Liver (tissue), 9 donors: Measurements from ENCODE around the gene EPHB6. TPM values are rescaled to one million over a fixed set of nuclear protein-coding genes. Genes with fewer than 3 reads are reported as not detected.

ENCODE experiments used
- DNase-seq: peaks from one replicate; pipeline ENCODE4 v3.0.0-alpha.2; 2017; ENCODE audit warnings: low spot score
- H3K27ac ChIP-seq, 2 donors: one replicate each; pipeline ENCODE4 v1.7.0; 2013; ENCODE audit warnings: inconsistent platforms in 2 of 2, low read length in 2 of 2, control low read depth in 1 of 2, low read depth in 1 of 2, mild to moderate bottlenecking in 1 of 2
- H3K27me3 ChIP-seq, 4 donors: one replicate each; pipeline versions ENCODE4 v1.6.1 to v1.7.0; 2013; ENCODE audit warnings: low read length in 3 of 4, inconsistent platforms in 1 of 4, mild to moderate bottlenecking in 1 of 4, moderate library complexity in 1 of 4; ENCODE audit not compliant: control insufficient read depth in 4 of 4, insufficient read depth in 4 of 4
- H3K36me3 ChIP-seq, 4 donors: one replicate each; pipeline versions ENCODE4 v1.6.1 to v1.7.0; 2013; ENCODE audit warnings: low read length in 3 of 4, mild to moderate bottlenecking in 3 of 4, low read depth in 1 of 4, moderate library complexity in 1 of 4; ENCODE audit not compliant: control insufficient read depth in 4 of 4, insufficient read depth in 3 of 4
- H3K4me1 ChIP-seq, 4 donors: one replicate each; pipeline versions ENCODE4 v1.6.1 to v1.7.0; 2013; ENCODE audit warnings: low read length in 3 of 4, mild to moderate bottlenecking in 3 of 4, moderate library complexity in 1 of 4; ENCODE audit not compliant: control insufficient read depth in 4 of 4, insufficient read depth in 4 of 4
- H3K4me3 ChIP-seq, 3 donors: one replicate each; pipeline versions ENCODE4 v1.6.1 to v1.7.0; 2013; ENCODE audit warnings: low read length in 3 of 3, control low read depth in 1 of 3, low read depth in 1 of 3, mild to moderate bottlenecking in 1 of 3
- H3K9ac ChIP-seq, 2 donors: one replicate each; pipeline ENCODE4 v1.7.0; 2013; ENCODE audit warnings: low read length in 2 of 2, mild to moderate bottlenecking in 2 of 2, moderate library complexity in 2 of 2, control low read depth in 1 of 2, low read depth in 1 of 2
- H3K9me3 ChIP-seq, 4 donors: one replicate each; pipeline versions ENCODE4 v1.6.1 to v1.7.0; 2013; ENCODE audit warnings: low read length in 3 of 4; ENCODE audit not compliant: control insufficient read depth in 4 of 4
- EGR1 ChIP-seq, 2 donors: IDR thresholded peaks; 2 replicates each; pipeline ENCODE4 v1.6.1; 2016 to 2018; ENCODE audit warnings: antibody characterized with exemption in 2 of 2, low read depth in 2 of 2
- FOXA1 ChIP-seq: IDR thresholded peaks from 2 replicates; pipeline ENCODE4 v1.6.1; 2016; ENCODE audit warnings: antibody characterized with exemption
- GABPA ChIP-seq, 2 donors: IDR thresholded peaks in 1 of 2; conservative IDR thresholded peaks in 1 of 2; 2 replicates each; pipeline ENCODE4 v1.6.1; 2016; ENCODE audit warnings: antibody characterized with exemption in 2 of 2, mild to moderate bottlenecking in 1 of 2, moderate library complexity in 1 of 2
- HNF4A ChIP-seq, 2 donors: conservative IDR thresholded peaks; 2 replicates each; pipeline ENCODE4 v1.6.1; 2016; ENCODE audit warnings: antibody characterized with exemption in 2 of 2, mild to moderate bottlenecking in 2 of 2
- JUND ChIP-seq, 2 donors: IDR thresholded peaks; 2 replicates each; pipeline ENCODE4 v1.6.1; 2016; ENCODE audit warnings: antibody characterized with exemption in 2 of 2
- NR2F2 ChIP-seq: IDR thresholded peaks from 2 replicates; pipeline ENCODE4 v1.6.1; 2016; ENCODE audit warnings: antibody characterized with exemption
- RAD21 ChIP-seq, 2 donors: IDR thresholded peaks; 2 replicates each; pipeline ENCODE4 v1.6.1; 2016; ENCODE audit warnings: antibody characterized with exemption in 2 of 2, mild to moderate bottlenecking in 2 of 2
- RXRA ChIP-seq, 2 donors: IDR thresholded peaks; 2 replicates each; pipeline ENCODE4 v1.6.1; 2017 to 2018; ENCODE audit warnings: antibody characterized with exemption in 2 of 2, mild to moderate bottlenecking in 1 of 2
- SP1 ChIP-seq: IDR thresholded peaks from 2 replicates; pipeline ENCODE4 v1.6.1; 2018; ENCODE audit warnings: antibody characterized with exemption, mild to moderate bottlenecking
- TAF1 ChIP-seq: conservative IDR thresholded peaks from 2 replicates; pipeline ENCODE4 v1.6.1; 2016; ENCODE audit warnings: antibody characterized with exemption, mild to moderate bottlenecking
- YY1 ChIP-seq: IDR thresholded peaks from 2 replicates; pipeline ENCODE4 v1.6.1; 2016; ENCODE audit warnings: antibody characterized with exemption, mild to moderate bottlenecking
- WGBS: extraction: QIAGEN DNeasy Blood & Tissue Kit; methylation state at CpG from one replicate; pipeline ENCODE4 v1.1.7; 2013; 5-methylcytosine and 5-hydroxymethylcytosine counted together
- polyA plus RNA-seq, 2 donors: library from polyadenylated mRNA; stranded (reverse) in 1 of 2; unstranded in 1 of 2; fragments of 200-250 nt in 1 of 2; fragments of >200 nt in 1 of 2; fragmentation: Nextera tagmentation in 1 of 2; extraction: Ambion mirVana in 1 of 2; gene quantifications; one replicate each; pipeline versions ENCODE4 v1.2.1 to v1.2.3, GENCODE V29; 2013 to 2015
- total RNA-seq, 2 donors: library from RNA; depleted of rRNA; stranded (reverse); fragments of >200 nt; gene quantifications; one replicate each; pipeline ENCODE4 v1.2.3, GENCODE V29; 2014
- TF ChIP-seq, protein P1 (sequence below): fragments of 150-350 bp; IDR thresholded peaks from 2 replicates; pipeline ENCODE4 v1.5.1; 2017; ENCODE audit warnings: improper control_type of control experiment, low read depth, low read length; ENCODE audit not compliant: missing input control
- TF ChIP-seq, protein P2 (sequence below): IDR thresholded peaks from 2 replicates; pipeline ENCODE4 v1.6.1; 2016; ENCODE audit warnings: antibody characterized with exemption, mild to moderate bottlenecking
- TF ChIP-seq, protein P3 (sequence below): IDR thresholded peaks from 2 replicates; pipeline ENCODE4 v1.6.1; 2016; ENCODE audit warnings: antibody characterized with exemption
- TF ChIP-seq, protein P4 (sequence below): IDR thresholded peaks from 2 replicates; pipeline ENCODE4 v1.6.1; 2016; ENCODE audit warnings: antibody characterized with exemption
- TF ChIP-seq, protein P5 (sequence below): IDR thresholded peaks from 2 replicates; pipeline ENCODE4 v1.6.1; 2016; ENCODE audit warnings: antibody characterized with exemption
- donor health status: healthy.
- donor health status: healthy.
- donor health status: healthy.
- donor health status: healthy.
- donor health status: healthy.

The EPHB6 gene
- total and polyA plus RNA-seq, 4 donors = 1.2 to 4.3 (median 2.0) TPM

DNA sequence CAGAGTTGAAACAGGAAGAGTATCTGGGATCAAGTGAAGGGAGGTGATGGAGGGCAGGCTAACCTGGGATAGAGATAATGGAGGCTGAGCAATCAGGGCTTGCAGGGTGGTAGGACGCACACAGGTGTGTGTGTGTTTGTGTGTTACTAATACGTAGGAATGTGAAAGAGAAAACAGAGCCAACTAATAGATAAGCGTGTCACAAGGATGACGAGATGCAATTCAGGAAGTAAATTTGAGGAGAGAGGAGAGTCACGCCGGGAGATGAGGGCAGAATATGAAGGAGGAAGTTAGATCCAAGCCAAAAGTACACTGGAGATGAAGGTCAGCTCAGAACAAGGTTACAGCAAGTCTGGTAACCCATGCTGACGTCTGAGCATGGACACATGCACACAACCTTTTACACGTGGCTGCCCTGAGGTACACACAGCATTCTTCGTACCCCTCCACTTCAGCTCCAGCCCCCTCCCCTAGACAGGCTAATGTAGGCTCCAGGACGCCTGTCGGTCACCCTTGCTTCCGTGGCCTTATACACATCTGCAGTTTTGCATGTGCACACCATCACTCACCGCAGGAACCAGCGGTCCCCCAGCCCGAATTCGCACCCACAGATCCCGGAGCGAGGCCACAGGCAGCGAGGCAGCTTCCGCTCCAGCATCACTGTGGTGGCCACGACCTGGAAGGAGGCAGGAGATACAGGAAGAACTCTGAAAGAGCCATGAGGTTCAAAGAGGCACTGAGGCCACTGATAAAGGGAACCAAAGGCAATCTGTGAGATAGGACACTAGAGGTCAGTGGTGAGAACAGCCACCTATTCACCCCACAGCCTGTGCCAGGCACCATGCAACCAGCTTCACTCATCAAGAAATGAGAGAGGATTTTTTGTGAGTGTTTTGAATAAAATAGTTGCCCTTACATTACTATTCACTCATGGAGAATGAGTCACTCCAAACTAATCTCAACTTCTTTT is 54.3 kb downstream of the EPHB6 start:
- TF ChIP-seq RXRA (IDR thresholded peaks at IDR 0.05) (peak in 1 of 2 donors; percentile 50), HNF4A (conservative IDR thresholded peaks at IDR 0.05) (no peak), JUND (IDR thresholded peaks at IDR 0.05) (no peak), RAD21 (IDR thresholded peaks at IDR 0.05) (peak; percentile 52 to 77), NR2F2 (peak; percentile 29)
- TF ChIP-seq, protein P1, sequence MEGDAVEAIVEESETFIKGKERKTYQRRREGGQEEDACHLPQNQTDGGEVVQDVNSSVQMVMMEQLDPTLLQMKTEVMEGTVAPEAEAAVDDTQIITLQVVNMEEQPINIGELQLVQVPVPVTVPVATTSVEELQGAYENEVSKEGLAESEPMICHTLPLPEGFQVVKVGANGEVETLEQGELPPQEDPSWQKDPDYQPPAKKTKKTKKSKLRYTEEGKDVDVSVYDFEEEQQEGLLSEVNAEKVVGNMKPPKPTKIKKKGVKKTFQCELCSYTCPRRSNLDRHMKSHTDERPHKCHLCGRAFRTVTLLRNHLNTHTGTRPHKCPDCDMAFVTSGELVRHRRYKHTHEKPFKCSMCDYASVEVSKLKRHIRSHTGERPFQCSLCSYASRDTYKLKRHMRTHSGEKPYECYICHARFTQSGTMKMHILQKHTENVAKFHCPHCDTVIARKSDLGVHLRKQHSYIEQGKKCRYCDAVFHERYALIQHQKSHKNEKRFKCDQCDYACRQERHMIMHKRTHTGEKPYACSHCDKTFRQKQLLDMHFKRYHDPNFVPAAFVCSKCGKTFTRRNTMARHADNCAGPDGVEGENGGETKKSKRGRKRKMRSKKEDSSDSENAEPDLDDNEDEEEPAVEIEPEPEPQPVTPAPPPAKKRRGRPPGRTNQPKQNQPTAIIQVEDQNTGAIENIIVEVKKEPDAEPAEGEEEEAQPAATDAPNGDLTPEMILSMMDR = peak; percentile 45
- TF ChIP-seq, protein P2, sequence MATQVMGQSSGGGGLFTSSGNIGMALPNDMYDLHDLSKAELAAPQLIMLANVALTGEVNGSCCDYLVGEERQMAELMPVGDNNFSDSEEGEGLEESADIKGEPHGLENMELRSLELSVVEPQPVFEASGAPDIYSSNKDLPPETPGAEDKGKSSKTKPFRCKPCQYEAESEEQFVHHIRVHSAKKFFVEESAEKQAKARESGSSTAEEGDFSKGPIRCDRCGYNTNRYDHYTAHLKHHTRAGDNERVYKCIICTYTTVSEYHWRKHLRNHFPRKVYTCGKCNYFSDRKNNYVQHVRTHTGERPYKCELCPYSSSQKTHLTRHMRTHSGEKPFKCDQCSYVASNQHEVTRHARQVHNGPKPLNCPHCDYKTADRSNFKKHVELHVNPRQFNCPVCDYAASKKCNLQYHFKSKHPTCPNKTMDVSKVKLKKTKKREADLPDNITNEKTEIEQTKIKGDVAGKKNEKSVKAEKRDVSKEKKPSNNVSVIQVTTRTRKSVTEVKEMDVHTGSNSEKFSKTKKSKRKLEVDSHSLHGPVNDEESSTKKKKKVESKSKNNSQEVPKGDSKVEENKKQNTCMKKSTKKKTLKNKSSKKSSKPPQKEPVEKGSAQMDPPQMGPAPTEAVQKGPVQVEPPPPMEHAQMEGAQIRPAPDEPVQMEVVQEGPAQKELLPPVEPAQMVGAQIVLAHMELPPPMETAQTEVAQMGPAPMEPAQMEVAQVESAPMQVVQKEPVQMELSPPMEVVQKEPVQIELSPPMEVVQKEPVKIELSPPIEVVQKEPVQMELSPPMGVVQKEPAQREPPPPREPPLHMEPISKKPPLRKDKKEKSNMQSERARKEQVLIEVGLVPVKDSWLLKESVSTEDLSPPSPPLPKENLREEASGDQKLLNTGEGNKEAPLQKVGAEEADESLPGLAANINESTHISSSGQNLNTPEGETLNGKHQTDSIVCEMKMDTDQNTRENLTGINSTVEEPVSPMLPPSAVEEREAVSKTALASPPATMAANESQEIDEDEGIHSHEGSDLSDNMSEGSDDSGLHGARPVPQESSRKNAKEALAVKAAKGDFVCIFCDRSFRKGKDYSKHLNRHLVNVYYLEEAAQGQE = no peak
- peaks cover 0 to 3% (median 0%) of the 10 kb centered on the region in 4 donors for H3K27me3 ChIP-seq
- H3K27ac ChIP-seq = no peak overlapping the region
- H3K4me1 ChIP-seq = no peaks in the 10 kb centered on the region
- H3K9ac ChIP-seq = no peak overlapping the region
- no peaks in the 10 kb centered on the region for H3K9me3 ChIP-seq
- H3K36me3 ChIP-seq = no peaks in the 10 kb centered on the region
- DNase-seq = no peak
- no peak overlapping the region for H3K4me3 ChIP-seq
- WGBS = 65% methylated on average over 21 of the region's 21 CpGs

DNA sequence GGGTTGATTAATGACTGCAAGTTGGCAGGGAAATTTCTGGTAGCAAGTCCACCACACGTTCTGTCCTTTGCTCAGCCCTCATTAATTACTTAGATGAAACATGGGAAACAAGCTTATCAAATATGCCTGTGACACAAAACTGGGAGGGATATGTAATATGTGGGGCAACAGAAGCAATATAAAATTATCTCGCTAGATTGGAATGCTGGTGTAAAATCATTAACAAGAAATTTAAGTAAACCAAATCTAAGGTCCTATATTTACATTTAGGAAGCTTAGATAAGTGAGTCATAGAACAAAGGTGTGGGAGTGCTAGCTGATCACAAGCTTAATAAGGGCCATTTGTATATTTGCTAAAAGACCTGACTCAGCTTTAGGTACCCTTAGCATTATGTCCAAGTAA is 55.2 kb downstream of the EPHB6 start:
- no peak overlapping the region for H3K9ac ChIP-seq
- H3K27ac ChIP-seq = no peak overlapping the region
- no peak overlapping the region for H3K4me3 ChIP-seq
- no peak for DNase-seq
- H3K36me3 ChIP-seq = no peaks in the 10 kb centered on the region
- no peaks in the 10 kb centered on the region for H3K9me3 ChIP-seq
- H3K4me1 ChIP-seq = no peaks in the 10 kb centered on the region
- TF ChIP-seq TAF1 (no peak), RAD21 (IDR thresholded peaks at IDR 0.05) (no peak), GABPA (IDR thresholded peaks at IDR 0.05 in 1 of 2, conservative IDR thresholded peaks at IDR 0.05 in 1 of 2) (no peak), FOXA1 (no peak), SP1 (no peak), YY1 (no peak), HNF4A (conservative IDR thresholded peaks at IDR 0.05) (no peak), EGR1 (IDR thresholded peaks at IDR 0.05; ENCODE audit: low read depth in 2 of 2) (no peak)
- TF ChIP-seq, protein P3, sequence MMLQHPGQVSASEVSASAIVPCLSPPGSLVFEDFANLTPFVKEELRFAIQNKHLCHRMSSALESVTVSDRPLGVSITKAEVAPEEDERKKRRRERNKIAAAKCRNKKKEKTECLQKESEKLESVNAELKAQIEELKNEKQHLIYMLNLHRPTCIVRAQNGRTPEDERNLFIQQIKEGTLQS = no peak
- TF ChIP-seq, protein P2 = no peak
- TF ChIP-seq, protein P4, sequence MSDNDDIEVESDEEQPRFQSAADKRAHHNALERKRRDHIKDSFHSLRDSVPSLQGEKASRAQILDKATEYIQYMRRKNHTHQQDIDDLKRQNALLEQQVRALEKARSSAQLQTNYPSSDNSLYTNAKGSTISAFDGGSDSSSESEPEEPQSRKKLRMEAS = no peak
- TF ChIP-seq, protein P5, sequence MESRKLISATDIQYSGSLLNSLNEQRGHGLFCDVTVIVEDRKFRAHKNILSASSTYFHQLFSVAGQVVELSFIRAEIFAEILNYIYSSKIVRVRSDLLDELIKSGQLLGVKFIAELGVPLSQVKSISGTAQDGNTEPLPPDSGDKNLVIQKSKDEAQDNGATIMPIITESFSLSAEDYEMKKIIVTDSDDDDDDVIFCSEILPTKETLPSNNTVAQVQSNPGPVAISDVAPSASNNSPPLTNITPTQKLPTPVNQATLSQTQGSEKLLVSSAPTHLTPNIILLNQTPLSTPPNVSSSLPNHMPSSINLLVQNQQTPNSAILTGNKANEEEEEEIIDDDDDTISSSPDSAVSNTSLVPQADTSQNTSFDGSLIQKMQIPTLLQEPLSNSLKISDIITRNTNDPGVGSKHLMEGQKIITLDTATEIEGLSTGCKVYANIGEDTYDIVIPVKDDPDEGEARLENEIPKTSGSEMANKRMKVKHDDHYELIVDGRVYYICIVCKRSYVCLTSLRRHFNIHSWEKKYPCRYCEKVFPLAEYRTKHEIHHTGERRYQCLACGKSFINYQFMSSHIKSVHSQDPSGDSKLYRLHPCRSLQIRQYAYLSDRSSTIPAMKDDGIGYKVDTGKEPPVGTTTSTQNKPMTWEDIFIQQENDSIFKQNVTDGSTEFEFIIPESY = no peak
- H3K27me3 ChIP-seq = peaks cover 0 to 3% (median 0%) of the 10 kb centered on the region in 4 donors
- 58% methylated on average over 2 of the region's 2 CpGs for WGBS
